ENCODE data around the gene TNFAIP1. TPM values are rescaled to one million over a fixed set of nuclear protein-coding genes. Genes with fewer than 3 reads are reported as not detected.

TNFAIP1 gene
- total RNA-seq, 1 donor from 2014 or later: 25.9 TPM

- DNase-seq: no peak
These were observed 10.0 kb downstream of the TNFAIP1 start for GRCh38 chr17:28345419-28346198.

- no peak for DNase-seq
These were observed 10.6 kb downstream of the TNFAIP1 start for GRCh38 chr17:28346199-28346580.

- no peak for DNase-seq
These were observed 11.2 kb downstream of the TNFAIP1 start for GRCh38 chr17:28346746-28347246.

GRCh38 chr17:28347261-28347891 lies 11.8 kb downstream of the TNFAIP1 start:
- DNase-seq: no peak

- DNase-seq: no peak
These were observed 13.4 kb downstream of the TNFAIP1 start for GRCh38 chr17:28348979-28349378.

- DNase-seq: no peak
These were observed 14.7 kb downstream of the TNFAIP1 start for GRCh38 chr17:28350271-28350670.

GRCh38 chr17:28357061-28357900 lies 21.7 kb downstream of the TNFAIP1 start, which contains the start of gene POLDIP2:
Gene POLDIP2 (minus strand): TSS chr17:28357527. CDS start chr17:28357448, 79 bp downstream.
- DNase-seq: peak; percentile 95

GRCh38 chr17:28357901-28358197 lies 22.3 kb downstream of the TNFAIP1 start:
- DNase-seq: no peak

- no peak for DNase-seq
These were observed 27.6 kb downstream of the TNFAIP1 start for GRCh38 chr17:28363186-28363585.

GRCh38 chr17:28363776-28364650 lies 28.5 kb downstream of the TNFAIP1 start:
- DNase-seq: no peak

GRCh38 chr17:28364665-28365363 lies 29.3 kb downstream of the TNFAIP1 start, which contains the start of gene SEBOX:
Gene SEBOX (minus strand): TSS chr17:28365199. CDS start chr17:28365151, 48 bp downstream.
- no peak for DNase-seq

GRCh38 chr17:28365487-28365886 lies 29.9 kb downstream of the TNFAIP1 start:
- no peak for DNase-seq

GRCh38 chr17:28366605-28367004 lies 31.0 kb downstream of the TNFAIP1 start:
- DNase-seq: no peak

GRCh38 chr17:28367641-28368305 lies 32.2 kb downstream of the TNFAIP1 start:
- no peak for DNase-seq

- no peak for DNase-seq
These were observed 32.8 kb downstream of the TNFAIP1 start for GRCh38 chr17:28368306-28368831.

- no peak for DNase-seq
These were observed 33.5 kb downstream of the TNFAIP1 start for GRCh38 chr17:28368915-28369683.

GRCh38 chr17:28369684-28370034 lies 34.1 kb downstream of the TNFAIP1 start:
- DNase-seq: no peak

- no peak for DNase-seq
These were observed 34.6 kb downstream of the TNFAIP1 start, which contains the start of gene VTN for GRCh38 chr17:28370035-28370743. Gene VTN (minus strand): TSS chr17:28370307. CDS start chr17:28370203, 104 bp downstream.

- no peak for DNase-seq
These were observed 35.2 kb downstream of the TNFAIP1 start for GRCh38 chr17:28370744-28371103.

Measured in occipital lobe (tissue), 2 donors.